KG1 (cell line): Measurements from ENCODE around the gene LPA.

Experiments
- DNase-seq: peaks from one replicate; lab custom pipeline; 2025; lab: John Stamatoyannopoulos, UW

Gene LPA

DNA sequence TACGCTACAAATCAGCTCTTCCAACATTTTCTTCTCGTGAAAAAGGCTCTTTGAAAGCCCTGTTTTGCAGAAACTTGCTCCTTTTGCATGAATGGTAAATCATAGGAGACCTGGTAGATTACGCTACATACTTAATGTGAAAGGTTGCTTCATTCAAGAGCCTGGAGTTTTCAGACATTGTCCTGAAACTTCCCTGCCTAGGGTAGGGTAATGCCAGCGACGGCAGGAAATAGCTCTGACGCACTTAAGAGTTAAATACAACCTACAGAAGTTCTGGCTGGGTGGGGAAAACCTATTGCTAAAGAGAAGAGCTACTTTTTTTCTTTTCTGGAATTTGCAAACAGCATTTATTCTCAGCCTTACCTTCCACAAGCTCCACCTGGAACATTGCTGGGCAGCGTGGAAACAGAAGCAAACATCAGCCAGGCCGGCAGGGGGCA lies 144.5 kb downstream of the LPA start:
- no peak for DNase-seq

DNA sequence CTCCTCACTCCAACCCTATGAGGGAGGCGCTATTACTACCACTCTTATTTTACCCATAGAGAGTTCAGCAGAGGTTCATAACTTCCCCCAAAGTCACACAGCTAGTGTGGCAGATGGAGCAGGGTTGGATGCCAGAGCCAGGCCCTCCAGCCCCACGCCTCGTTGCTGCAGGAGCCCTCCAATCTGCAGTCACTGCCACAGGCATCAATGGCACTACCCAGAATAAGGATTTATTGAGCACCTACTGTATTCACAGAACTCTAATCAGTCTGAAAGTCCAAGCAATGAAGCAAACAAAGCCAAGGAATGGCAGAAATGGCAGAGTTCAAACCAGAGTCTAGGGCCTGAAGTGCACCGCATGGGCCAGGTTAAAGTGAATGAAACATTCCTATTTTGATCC lies 144.9 kb downstream of the LPA start:
- no peak for DNase-seq

DNA sequence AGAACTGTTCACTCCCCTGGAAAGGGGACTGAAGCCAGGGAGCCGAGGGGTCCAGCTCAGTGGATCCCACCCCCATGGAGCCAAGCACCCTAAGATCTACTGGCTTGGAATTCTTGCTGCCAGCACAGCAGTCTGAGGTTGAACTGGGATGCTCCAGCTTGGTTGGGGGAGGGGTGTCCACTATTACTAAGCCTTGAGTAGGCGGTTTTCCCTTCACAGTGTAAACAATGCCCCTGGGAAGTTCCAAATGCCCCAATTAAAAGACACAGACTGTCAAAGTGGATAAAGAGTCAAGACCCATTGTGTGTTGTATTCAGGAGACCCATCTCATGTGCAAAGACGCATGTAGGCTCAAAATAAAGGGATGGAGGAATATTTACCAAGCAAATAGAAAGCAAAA lies 150.2 kb downstream of the LPA start:
- no peak for DNase-seq

DNA sequence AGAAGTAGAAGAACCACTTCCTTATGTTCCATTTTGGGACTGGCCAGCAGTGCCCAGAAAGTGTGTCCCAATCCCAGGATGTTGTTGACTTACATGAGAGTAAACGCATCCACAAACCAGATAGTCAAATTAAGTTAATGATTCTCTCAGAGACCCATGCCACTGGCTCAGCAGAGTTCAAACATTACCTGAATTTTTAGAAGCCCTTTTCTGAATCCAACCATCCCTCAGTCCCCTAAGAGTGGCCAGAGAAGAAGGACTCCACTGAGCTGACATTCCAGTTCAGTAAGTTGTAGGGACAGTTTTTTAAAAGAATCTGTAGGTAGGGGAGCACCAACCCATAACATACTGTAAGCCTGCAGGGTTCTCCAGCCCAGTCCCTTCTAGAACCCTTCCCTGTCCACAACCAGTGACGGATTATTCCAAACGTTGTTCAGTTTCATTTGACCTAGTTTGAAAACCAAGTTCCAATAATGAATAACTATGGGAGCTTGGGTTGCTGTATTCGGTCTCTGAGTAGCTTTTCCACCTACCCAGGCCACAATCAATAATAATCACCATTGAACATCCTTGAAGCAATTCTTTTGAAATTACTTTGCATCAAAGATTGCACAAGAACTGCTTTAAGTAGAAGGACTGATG lies 153.0 kb downstream of the LPA start:
- DNase-seq = no peak

DNA sequence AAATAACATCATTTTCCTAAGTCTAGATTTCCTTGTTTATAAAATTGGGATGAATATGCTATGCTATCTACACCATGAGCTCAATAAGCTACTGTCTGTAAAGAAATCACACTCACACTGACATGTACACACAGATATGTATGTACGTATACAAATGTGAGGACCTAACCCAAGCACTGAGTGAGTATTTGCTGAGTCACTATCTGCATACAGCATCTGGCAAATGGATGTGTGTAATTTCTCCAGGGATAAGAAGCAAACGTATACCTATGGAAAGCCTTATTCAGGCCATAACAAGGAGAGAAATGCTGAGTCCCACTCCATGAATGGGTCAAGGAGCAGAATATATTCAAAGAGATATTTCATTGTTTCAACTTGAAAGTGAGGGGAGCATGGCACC lies 153.9 kb downstream of the LPA start:
- DNase-seq = no peak

DNA sequence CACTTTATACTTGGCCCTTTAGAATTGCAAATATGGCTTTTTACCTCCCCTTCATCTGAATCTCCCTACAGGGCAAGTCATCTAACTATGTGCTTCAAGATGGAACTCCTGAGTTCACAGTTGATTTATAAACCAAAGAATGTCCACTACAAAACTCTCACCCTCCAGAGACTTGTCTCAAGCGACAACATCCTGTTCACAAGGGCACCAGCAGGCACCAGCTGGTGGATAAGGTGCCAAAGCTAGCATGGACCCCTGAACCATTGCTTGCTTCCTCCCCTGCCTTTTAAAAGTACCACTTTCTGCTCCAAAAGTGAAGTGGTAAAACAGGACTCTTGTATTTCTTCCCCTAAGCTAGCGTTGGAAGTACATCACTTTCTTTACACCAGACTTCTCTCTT lies 154.5 kb downstream of the LPA start:
- DNase-seq = no peak

DNA sequence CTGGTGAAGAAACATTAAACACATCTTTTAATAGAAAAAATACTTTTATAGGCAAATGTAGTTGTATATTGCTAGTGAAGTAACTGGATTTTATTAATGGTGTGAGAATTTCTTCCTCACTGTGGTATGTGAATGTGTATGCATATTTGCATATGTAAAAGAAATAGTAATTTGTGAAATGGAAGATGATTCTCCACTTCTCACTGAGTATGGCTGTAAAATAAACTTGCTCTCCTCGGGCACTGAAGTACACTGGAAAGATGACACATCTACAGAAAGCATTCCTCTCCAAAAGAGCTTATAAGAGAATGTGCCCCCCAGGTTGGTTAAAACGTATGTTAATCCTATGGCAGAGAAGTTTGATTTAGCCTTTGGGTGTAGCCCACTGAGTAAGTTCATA lies 155.5 kb downstream of the LPA start:
- DNase-seq = no peak

DNA sequence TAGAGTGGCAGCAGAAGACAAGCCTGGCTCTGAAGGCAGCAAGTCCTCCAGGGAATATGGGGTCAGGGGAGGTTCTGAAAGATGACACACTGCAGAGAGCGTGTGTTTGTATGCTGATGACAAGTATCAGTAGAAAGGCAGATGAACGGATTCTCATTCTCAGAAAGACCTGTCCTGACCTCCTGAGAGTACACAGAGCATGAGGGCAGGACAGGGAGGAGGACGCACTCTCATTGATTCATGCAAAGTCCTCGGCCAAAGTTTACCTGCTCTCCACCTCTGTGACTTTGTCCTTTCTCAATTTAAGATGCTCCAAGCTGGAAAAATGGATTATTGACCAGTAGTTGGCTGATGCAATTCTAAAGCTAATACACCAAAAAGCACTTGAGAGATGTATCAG lies 156.7 kb downstream of the LPA start:
- no peak for DNase-seq

DNA sequence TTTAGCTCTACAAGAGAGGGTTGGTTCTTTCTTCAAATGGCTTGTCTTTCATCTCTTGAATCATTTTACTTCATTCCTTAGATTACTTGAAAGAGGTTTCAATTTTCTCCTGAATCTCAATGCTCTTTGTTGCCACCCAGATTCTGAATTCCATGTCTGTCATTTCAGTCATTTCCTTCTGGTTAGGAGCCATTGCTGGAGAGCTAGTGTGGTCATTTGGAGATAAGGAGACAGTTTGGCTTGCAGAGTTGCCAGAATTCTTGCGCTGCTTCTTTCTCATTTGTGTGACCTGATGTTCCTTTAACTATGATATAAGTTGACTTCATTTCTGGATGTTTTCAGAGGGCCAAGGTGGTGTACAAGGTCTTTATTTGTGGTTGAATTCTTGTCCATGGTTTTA lies 158.1 kb downstream of the LPA start:
- DNase-seq = no peak

DNA sequence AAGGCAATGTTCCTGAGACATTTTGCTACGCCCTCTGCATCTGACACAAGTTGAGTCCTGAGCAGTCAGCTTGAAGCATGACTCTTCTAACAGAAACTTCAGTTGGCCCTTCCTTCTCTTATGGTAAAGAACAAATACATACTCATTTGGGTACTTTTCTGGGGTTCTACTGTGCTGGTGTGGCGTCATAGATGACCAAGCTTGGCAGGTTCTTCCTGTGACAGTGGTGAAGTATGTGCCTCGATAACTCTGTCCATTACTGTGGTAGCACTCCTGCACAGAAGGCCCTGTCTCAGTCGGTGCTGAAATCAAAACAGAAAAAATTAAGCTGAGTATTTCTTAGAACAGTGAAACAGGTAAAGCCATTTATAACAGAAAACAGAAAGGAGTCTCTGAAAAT lies 163.4 kb downstream of the LPA start:
- no peak for DNase-seq

DNA sequence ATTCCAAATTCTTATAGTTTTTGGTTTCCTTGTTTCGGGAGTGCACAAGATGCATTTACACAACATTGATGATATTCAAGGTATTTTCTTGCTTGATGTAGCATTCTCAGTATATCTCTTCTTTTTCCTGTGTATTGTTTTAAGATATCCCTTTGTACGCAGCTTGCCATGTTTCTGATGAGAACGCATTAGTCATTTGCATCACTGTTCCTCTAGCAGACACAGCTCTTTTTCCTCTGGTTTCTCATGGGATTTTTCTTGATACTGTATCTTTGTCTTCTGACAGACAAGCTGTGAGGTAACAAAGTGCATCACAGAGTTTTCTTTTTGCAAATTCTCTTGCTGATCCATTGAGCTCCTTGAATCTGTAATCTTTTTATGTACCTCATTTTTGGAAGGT lies 169.5 kb downstream of the LPA start:
- no peak for DNase-seq

DNA sequence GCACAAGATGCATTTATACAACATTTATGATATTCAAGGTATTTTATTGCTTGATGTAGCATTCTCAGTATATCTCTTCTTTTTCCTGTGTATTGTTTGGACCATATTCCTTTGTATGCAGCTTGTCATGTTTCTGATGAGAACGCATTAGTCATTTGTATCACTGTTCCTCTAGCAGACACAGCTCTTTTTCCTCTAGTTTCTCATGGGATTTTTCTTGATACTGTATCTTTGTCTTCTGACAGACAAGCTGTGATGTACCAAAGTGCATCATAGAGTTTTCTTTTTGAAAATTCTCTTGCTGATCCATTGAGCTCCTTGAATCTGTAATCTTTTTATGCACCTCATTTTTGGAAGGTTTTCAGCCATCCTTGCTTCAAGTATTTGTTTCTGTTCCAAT lies 175.0 kb downstream of the LPA start:
- DNase-seq = no peak

DNA sequence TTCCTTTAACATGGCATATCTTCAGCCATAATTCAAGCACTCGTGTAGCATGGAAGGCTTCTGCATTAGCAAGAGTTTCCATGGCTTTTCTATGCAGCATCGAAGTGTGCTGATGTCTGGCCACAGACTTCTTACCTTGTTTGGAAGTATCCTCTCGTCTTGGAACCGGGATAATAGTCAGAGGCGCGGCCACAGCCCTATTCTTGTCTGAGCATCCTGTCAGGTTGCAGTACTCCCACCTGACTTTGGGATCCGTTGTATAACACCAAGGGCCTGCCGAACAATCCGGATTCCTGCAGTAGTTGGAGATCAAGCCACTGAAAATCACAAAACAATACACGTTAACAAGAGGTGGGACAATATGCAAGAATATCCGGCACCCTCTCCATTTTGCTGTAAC lies 177.0 kb downstream of the LPA start:
- no peak for DNase-seq
